GM12891 (cell line): ENCODE data around the gene DNAH17.

Source experiments
- PAX5 ChIP-seq: IDR thresholded peaks from 2 replicates; pipeline ENCODE4 v1.6.1; 2011; ENCODE audit warnings: low read length, moderate library complexity, mild to moderate bottlenecking; ENCODE audit not compliant: insufficient read depth, severe bottlenecking
- POLR2A ChIP-seq: IDR thresholded peaks from 2 replicates; pipeline ENCODE4 v1.6.1; 2011; ENCODE audit warnings: low read depth, low read length, control low read depth
- POLR2AphosphoS5 ChIP-seq: IDR thresholded peaks from 2 replicates; pipeline ENCODE4 v1.6.1; 2011; ENCODE audit warnings: low read depth, low read length, control low read depth
- POU2F2 ChIP-seq: IDR thresholded peaks from 2 replicates; pipeline ENCODE4 v1.6.1; 2011; ENCODE audit warnings: low read depth, mild to moderate bottlenecking, control low read depth, low read length, moderate library complexity
- SPI1 ChIP-seq: IDR thresholded peaks from 2 replicates; pipeline ENCODE4 v1.6.1; 2011; ENCODE audit warnings: low read depth, low read length, control low read depth
- TAF1 ChIP-seq: IDR thresholded peaks from 2 replicates; pipeline ENCODE4 v1.6.1; 2011; ENCODE audit warnings: low read depth, low read length, control low read depth

GRCh38 chr17:78600181-78600721, 23.1 kb upstream of the DNAH17 start:
- TF ChIP-seq TAF1 (no peak), POLR2AphosphoS5 (no peak), POLR2A (no peak), SPI1 (no peak), POU2F2 (no peak), PAX5 (no peak)
